Keratinocyte (primary cell): ENCODE data around the gene KLHL36.

ENCODE experiments used
- CTCF ChIP-seq, 3 experiments: IDR thresholded peaks in 1 of 3; conservative IDR thresholded peaks in 1 of 3; optimal IDR thresholded peaks in 1 of 3; 2 replicates in 2 of 3; 3 replicates in 1 of 3; pipeline versions ENCODE3 to v1.5.1; 2011; ENCODE audit warnings: low read length in 3 of 3, mild to moderate bottlenecking in 3 of 3, moderate library complexity in 2 of 3, control low read depth in 1 of 3, inconsistent platforms in 1 of 3; ENCODE audit not compliant: insufficient read depth in 2 of 3; ENCODE audit errors: extremely low read depth in 1 of 3
- EZH2 ChIP-seq: IDR thresholded peaks from one replicate; pipeline ENCODE4 v1.6.1; 2012; ENCODE audit warnings: inconsistent platforms, mild to moderate bottlenecking, low read length, moderate library complexity

- TF ChIP-seq CTCF (optimal IDR thresholded peaks at IDR 0.05 in 1 of 3, IDR thresholded peaks at IDR 0.05 in 1 of 3, conservative IDR thresholded peaks at IDR 0.05 in 1 of 3; ENCODE audit: extremely low read depth in 1 of 3, insufficient read depth in 2 of 3, low read length in 3 of 3) (no peak), EZH2 (no peak)
Measured at GRCh38 chr16:84607061-84607460, 41.2 kb upstream of the KLHL36 start.
